ENCODE measurements around the gene PLPPR1.

Gene PLPPR1

DNA sequence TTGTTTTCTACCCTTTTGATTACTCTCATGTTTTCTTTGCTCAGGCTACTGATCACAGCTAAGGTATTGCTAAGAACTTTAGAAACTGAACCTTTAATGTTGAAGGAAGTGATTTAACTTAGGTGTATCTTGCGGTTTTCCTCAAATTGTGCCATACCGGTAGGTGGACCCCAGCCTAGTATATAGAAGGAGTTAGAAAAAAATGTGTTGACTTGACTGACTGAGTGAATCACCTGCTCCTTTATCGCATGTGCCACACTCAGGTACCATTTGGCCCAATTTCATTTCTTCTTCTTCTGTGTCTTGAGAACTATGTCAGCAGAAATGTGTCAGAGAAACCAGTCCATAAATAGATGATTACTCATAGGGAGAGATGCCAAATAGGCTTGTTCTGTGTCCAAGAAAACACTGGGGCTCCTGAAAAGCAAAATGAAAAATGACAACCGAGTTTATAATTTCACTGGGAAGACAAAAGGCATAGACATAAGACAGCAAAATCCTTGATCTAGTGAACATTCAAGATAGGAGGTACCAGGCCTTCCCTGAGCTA lies 19.4 kb downstream of the PLPPR1 start:
- FAIRE-seq (no peak), DNase-seq (ENCODE audit: low spot score) (peak; percentile 42)

DNA sequence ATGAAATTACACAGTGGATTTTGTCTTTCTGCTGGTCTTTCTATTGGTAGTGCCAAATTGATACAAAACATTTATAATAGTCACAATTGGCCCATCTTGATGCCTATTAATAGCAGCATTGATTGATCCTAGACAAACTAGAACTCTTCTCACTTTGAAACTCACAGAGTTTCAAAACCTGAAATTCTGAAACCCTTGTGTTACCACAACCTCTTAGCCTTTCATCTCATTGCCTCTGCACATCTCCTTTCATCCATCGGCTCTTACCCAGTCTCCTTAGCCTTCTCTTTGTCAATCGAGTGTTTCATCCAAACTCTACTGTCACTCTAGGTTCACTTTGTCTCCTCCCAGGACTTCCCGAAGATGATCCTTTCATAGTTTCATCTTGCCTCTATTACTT lies 22.1 kb downstream of the PLPPR1 start:
- no peak for DNase-seq (ENCODE audit: low spot score)
- no peak for FAIRE-seq

DNA sequence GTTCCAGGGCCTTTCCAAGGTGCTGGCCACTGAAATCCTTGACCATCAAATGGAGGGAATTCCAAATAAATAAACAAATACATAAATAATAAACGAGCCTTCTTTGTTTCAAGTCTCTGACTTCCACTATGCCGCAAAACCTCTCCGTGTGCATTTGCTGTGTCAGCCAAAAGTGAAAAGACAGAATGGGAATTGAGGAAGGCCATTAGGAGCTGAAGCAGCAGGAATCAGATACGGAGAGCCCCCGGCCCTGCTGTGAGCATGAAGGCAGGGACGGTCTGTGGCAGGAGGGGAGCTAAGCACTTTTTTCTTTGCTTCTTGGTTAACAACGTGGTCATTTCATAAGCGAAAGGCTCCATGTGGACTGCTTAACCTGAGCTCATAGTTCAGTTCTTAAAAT lies 26.1 kb downstream of the PLPPR1 start:
- FAIRE-seq (no peak), DNase-seq (ENCODE audit: low spot score) (no peak)

DNA sequence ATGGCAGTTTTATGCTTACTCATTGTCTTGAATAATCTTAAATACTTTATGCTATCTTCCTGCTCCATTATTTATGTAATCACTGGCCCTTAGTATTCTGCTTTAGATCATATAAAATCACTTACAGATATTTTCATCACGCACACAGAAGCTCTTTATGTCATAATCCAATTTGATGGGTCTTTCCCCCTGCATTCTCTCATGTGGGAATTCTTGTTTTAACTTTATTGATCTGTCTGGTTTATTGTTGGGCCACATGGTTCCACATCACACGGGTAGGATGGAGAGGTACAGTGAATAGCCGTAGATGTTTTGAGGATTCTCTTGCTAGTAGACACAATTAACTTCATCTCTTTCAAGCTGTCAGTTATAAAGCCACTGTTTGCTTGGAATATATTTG lies 27.0 kb downstream of the PLPPR1 start:
- DNase-seq (ENCODE audit: low spot score) = no peak

DNA sequence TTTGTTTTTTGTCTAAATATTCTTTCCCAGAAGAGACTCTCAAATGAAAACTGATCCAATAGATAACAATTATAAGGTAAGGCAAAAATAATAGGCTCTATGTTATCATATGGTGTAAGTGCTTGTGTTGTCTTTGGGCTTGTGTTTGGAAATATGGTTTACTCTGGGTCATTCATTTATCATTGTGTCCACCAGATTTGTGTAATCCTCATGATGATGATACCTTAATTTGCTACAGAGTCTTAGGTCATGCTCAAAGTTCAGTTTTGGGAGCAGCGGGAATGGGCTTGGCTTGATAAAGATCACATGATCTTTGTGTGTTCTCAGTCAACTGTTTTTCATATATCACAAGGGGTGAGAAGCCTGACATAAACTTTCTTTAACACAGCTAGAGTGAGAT lies 34.2 kb downstream of the PLPPR1 start:
- FAIRE-seq = no peak

More for the DNA sequence above, 27.0 kb downstream of the PLPPR1 start:
- FAIRE-seq = no peak

DNA sequence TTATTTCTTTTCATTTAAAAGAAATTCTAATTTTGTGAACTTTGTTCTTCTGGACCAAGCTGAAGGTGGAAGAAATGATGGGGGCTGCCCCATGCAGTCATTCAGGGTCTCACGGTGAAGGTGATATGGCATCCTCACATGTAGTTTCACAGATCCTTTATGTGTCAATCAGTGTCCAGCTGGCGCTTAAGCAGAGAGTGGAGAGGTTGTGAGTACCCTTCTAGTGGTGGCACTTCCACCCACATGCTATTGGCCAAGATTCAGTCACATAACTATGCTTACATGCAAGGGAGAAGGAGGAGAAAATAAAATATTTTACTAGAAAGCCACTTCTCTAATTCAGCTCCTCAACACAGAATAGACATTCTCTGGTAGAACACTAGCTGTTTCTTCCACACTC lies 34.7 kb downstream of the PLPPR1 start:
- no peak for FAIRE-seq
- no peak for DNase-seq (ENCODE audit: low spot score)

More for the DNA sequence above, 34.2 kb downstream of the PLPPR1 start:
- no peak for DNase-seq (ENCODE audit: low spot score)

DNA sequence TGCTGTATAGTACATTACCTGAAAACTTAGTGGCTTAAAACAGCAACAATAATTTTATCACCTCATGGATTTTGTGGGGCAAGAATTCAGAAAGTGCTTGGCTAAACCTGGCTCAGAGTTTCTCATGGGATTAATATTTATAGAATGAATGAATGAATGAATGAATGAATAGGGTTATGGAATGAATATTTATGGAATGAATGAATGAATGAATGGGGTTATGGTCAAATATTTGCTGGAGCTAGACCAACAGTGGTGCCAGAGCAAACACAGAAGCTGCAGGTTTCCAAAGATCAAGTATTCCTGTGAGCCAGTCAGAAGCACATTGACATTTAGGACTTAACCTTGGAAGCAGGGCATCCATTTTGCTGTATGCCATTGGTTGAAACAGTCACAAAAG lies 35.7 kb downstream of the PLPPR1 start:
- DNase-seq (ENCODE audit: low spot score) (no peak), FAIRE-seq (no peak)

DNA sequence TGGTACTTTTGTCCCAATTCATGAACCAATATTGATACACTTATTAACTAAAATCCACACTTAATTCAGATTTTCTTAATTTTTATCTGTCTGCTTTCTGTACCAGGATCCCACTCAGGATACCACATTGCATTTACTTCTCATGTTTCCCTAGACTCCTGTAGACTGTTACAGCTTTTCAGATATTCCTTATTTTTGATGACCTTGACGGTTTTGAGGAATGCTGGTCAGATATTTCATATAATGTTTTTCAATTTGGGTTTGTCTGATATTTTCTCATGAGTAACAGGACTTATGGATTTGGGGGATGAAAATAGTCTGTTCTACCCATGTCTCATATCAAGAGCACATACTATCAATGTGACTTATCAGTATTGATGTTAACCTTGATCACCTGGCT lies 37.4 kb downstream of the PLPPR1 start:
- FAIRE-seq = no peak

DNA sequence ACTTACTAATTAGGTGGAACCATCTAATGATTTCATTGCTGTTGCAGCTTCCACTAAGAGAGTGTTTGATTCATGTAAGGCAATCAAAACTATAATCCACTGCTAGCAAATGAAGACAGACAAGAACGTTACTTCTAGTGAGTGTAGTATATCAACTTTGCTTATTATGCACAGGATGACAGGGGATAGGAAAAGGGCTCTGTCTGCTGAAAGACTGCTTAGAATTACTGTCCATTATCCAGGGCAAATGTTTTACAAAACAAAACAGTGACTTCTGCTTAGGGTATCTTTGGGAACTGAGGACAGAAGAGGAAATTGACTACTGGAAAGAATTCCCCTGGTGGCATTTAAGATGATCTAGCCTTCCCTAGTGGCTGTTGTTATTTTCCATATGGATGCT lies 40.2 kb downstream of the PLPPR1 start:
- FAIRE-seq = no peak
- DNase-seq (ENCODE audit: low spot score) = no peak

More for the DNA sequence above, 37.4 kb downstream of the PLPPR1 start:
- no peak for DNase-seq (ENCODE audit: low spot score)

DNA sequence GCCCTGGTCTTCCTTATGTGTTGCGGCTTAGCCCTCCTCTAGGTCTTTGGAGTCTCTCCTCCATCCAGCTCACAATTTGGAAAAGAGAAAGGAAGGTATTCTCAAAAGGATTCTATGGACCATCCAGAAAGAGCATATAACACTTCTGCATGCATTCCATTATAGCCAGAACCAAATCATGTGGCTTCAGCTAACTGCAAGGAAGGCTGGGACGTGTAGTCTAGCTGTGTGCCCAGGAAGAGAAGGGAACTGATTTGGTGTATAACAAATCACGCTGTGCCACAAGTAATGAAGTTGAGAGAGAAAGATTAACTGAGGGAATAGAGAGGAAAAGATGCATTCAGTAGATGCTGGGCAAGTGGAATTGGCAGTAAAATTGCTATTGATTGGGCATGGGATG lies 43.7 kb downstream of the PLPPR1 start:
- no peak for FAIRE-seq
- no peak for DNase-seq (ENCODE audit: low spot score)

DNA sequence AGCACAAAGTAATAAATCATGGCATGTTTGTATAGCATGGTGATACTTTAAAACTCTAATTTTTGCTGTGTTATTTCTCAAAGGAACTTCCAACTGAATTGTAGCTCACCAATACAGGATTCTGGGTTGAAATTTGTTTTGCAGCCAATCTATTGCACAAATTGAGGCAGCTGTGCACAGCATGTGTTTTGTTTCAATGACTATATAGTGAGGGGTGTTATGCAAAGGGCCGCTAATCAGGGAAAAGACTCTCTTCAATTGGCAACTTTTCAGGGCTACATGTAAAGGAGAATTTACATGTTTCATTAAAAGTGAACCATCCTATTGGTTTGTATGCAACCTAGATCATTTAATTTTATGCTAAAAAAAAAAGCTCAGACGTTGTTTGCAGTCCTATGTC lies 44.6 kb downstream of the PLPPR1 start:
- DNase-seq (ENCODE audit: low spot score) = no peak
- no peak for FAIRE-seq

DNA sequence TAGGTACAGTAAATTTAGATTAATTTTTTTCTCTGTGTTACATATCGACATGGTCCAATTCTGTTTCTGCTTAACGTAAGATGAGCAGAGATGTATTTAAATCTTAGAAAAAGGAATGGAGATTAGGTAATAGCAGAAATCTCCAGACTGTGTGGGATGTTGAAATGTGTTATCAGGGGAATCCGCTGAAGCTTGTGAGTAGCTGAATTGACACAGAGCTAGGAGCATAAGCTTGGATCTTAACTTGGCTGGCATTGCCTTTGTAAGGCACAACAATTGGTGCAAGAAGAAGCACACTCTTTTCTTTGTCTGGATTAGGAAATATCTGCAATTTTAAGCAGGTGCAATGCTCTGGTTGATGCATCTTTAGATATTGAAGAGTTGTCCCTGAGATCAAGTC lies 53.1 kb downstream of the PLPPR1 start:
- DNase-seq (ENCODE audit: low spot score) (no peak), FAIRE-seq (no peak)

DNA sequence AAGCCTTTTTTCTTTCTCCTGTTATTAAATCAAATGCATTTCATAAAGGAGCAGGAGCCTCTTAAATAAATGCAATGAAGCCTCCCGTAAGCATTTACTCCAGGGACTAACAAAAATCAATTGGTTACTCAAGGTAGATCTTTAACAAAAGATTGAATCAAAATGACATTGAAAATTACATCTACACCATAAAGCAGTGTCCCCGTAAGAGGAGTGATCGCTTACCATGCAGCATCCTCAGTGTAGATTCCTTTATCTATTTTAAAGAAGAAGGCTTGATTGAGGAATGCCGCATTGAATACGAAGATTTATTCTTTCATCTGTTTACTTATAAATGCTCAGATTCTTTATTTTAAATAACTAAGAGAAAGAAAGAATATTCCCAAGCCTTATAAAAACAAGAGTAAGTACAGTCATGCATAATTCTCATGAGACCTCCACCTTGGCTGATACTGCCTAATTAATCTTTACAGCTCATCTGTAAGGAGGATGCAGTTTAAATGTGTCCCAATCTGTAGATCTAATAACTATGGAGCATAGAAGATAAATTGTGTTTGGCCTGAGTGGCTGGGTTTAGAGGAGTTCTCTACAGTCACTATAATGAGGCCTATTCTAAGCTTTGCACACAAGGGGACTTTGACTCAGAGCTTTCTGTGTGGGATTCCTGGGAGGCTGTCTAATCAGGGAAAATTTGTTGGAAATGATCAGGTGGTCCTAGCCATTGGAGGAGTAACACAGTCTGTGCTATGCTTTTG lies 55.1 kb downstream of the PLPPR1 start:
- FAIRE-seq = no peak
- no peak for DNase-seq (ENCODE audit: low spot score)

DNA sequence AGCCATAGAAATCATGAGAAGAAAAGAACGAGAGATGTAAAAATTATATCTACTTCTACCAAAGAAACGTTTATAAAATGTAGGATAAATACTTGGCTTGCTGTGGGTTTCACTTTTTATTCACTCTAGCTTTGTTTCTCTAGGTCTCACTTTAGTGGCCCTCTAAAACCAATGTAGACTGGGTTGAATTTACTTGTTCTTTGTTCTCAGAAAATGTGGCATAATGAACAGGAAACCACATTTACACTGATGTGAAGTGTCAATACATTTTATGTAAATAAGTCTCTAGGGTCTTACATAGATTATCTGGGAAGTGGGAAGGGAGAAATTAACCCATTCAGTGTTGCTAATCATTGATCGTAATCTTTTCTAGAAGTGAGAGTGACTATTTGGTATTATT lies 58.9 kb downstream of the PLPPR1 start:
- DNase-seq (ENCODE audit: low spot score) (no peak), FAIRE-seq (no peak)

DNA sequence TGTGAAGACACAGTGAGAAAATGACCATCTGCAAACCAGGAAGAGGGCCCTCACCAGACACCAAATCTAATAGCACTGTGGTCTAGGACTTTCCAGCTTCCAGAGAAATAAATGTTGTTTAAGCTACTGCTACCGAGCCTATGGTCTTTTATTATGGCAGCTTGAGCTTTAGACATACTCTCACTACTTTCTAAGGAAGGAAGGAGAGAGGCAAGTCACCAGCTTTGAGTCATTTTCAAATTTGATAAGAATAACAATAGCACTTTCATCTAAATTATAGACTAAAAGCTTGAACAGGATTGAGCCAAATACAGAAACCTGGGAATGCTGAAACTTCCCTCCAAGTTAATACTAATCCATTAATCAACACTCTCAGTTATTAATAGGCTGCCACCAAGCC lies 64.4 kb downstream of the PLPPR1 start:
- DNase-seq (ENCODE audit: low spot score) = no peak
- no peak for FAIRE-seq

DNA sequence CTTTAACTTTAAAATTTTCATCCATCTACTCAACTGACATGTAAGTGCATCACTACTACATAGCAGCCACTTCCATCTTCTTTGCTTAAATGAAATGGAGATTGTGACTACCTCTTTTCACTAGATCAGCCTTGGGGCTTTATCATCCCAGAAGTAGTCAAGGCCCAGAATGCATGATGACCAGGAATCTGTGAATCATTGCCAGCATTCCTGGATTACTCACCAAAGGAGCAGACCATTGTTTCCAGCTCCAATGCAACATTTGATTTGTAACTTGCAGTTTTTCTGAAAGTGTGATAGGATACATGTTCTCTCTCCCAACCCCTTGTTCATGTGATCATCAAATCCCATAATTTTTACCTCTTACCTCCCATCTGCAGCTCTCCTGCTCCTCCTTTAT lies 65.1 kb downstream of the PLPPR1 start:
- peak; percentile 64 for DNase-seq (ENCODE audit: low spot score)
- FAIRE-seq = no peak

DNA sequence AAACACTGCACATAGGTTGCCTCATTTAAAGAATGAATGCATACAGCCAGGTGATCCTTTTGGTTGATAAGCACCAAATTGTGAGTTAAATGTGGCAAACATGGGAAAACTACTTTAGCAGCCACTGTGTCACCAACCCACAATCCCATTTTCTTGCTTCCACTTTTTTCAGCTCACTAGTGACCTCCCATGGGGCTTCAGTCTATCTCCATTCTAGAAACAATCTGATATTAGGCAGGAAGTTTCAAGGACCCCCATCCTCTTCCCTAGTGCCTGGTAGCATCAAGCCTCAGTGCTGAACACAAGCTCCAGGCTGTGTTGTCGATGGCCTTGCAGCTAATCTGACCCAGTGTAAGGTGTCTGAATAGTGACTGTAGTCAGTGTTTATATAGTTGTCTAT lies 66.2 kb downstream of the PLPPR1 start:
- DNase-seq (ENCODE audit: low spot score) (no peak), FAIRE-seq (no peak)

DNA sequence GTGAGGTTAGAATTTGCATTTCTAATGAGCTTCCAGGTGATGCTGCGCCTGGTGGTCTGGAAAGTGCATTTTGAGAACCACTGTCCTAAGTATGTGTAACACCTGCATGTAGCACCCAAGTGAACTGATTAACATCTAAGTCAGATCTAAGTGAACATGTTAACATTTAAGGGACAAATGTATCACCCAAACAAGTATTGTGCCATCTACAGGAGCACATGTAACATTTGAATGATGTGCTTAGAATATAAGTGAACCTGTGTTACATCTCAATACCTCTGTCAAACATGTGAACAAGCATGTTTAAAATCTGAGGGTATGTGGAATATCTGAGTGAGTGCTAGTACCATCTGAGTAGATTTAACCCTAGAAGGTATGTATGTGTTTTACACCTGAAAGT lies 68.7 kb downstream of the PLPPR1 start:
- FAIRE-seq (no peak), DNase-seq (ENCODE audit: low spot score) (no peak)

DNA sequence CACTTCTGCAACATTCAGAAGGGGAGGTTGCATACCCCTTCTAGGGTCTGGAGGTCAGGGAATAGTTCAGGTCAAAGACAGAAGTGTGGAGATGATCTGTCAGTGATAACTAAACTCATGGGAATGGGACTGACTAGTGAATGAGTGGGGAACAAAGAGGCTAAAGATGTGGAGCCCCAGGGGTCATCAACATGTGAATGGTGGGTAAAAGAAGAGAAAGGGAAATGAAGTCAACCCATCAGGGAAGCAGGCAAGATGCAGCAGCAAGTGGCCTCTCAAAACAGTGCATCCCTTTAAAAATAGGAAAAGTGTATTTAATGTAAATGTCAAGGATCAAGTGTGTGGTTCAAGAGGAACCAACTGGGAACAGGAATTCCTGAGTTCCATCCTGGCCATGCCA lies 69.9 kb downstream of the PLPPR1 start:
- no peak for FAIRE-seq
- DNase-seq (ENCODE audit: low spot score) = no peak

DNA sequence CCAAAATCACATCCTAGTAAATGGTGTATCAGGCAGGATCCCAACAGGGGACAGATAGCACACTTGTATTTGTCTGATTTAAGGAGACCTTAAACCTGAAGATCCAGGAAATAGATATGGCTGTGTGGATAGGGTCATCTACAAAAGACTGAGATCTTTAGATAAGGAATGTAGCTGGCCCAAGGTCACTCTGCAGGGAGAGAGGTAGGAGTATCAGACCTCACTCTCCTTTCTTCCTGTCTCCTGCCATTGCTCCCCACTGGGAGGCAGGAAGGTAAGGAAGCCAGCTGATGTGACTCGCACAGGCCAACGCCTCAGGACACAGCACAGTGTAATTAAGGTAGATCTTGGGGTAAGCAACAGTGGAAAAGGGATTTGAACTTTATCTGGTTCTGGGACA lies 85.8 kb downstream of the PLPPR1 start:
- DNase-seq (ENCODE audit: low spot score) (no peak), FAIRE-seq (no peak)

DNA sequence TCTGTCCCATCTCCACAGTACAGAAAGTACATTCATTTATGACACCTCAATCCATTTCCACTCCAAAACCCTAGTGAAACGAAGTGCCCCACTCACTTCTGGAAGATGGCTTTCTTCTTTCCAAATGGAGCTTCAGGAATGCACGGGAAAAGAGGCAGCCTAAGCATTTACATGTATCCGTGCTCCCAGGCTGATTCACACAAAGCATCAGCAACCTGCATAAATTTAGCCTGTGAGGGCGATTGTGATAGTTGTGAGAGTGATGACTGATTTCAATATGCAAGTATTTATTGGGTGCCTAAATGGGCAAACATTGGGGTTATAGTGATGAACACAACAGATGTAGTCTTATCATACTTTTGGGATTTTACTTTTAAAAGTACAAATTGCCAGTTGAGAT lies 86.6 kb downstream of the PLPPR1 start:
- FAIRE-seq (no peak), DNase-seq (ENCODE audit: low spot score) (no peak)

DNA sequence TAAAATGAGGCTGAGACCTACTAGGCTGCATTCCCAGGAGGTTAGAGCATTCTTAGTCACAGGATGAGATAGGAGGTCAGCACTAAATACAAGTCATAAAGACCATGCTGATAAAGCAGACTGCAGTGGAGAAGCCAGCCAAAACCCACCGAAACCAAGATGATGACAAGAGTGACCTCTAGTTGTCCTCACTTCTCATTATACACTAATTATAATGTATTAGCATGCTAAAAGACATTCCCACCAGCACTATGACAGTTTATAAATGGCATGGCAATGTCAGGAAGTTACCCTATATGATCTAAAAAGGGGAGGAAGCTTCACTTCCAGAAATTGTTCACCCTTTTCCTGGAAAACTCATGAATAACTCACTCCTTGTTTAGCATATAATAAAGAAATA lies 88.6 kb downstream of the PLPPR1 start:
- DNase-seq (ENCODE audit: low spot score) (no peak), FAIRE-seq (no peak)

DNA sequence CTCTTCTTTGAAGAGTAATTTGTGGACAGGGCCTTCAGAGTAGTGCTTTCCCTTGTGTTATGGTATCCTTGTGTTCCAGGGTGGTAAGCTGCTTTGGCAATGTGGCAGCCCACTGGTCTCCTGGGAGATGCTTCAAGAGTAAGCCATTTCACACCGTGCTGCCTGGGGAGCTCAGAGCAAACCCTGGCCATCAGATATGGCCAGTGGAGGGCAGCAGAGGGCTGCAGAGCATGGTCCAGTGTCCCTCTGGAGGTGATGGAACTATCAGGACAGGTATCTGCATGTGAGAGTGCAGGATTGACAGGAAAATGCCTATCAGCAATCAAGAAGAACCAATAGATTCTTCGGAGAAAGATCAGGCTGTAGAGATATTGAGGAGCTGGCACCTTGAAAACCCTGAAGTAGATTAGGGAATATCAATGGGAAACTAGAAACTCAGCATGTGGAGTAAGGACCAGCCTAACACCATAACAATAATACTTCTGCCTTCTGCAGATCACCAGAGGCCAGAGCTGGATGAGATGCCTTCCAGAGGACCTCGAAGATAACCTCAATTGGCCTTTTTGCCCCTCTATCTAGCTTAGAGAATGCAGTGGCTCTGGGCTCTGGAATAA lies 90.8 kb downstream of the PLPPR1 start:
- no peak for FAIRE-seq
- DNase-seq (ENCODE audit: low spot score) = peak; percentile 48
